Esophagus (tissue), 2 donors: Measurements from ENCODE around the gene GRM8. TPM values are rescaled to one million over a fixed set of nuclear protein-coding genes. Genes with fewer than 3 reads are reported as not detected.

Experiments
- H3K27ac ChIP-seq, 2 donors: one replicate each; pipeline ENCODE4 v1.5.1; 2013; ENCODE audit warnings: low read depth in 2 of 2, mild to moderate bottlenecking in 2 of 2, inconsistent platforms in 1 of 2, low read length in 1 of 2, moderate library complexity in 1 of 2
- H3K27me3 ChIP-seq, 2 donors: one replicate each; pipeline ENCODE4 v1.6.1; 2013; ENCODE audit warnings: low read length in 2 of 2, control low read depth in 1 of 2, mild to moderate bottlenecking in 1 of 2; ENCODE audit not compliant: insufficient read depth in 2 of 2, control insufficient read depth in 1 of 2
- H3K36me3 ChIP-seq, 2 donors: one replicate each; pipeline ENCODE4 v1.6.1; 2013; ENCODE audit warnings: low read length in 1 of 2; ENCODE audit not compliant: control insufficient read depth in 2 of 2, insufficient read depth in 2 of 2
- H3K4me1 ChIP-seq, 2 donors: one replicate each; pipeline ENCODE4 v1.6.1; 2013; ENCODE audit warnings: low read length in 1 of 2; ENCODE audit not compliant: control insufficient read depth in 2 of 2, insufficient read depth in 2 of 2
- H3K4me3 ChIP-seq, 2 donors: one replicate each; pipeline ENCODE4 v1.5.1; 2013; ENCODE audit warnings: low read length in 2 of 2, mild to moderate bottlenecking in 2 of 2, low read depth in 1 of 2, moderate library complexity in 1 of 2
- H3K9me3 ChIP-seq, 2 donors: one replicate each; pipeline ENCODE4 v1.6.1; 2013; ENCODE audit warnings: mild to moderate bottlenecking in 2 of 2, low read depth in 1 of 2, low read length in 1 of 2, moderate library complexity in 1 of 2; ENCODE audit not compliant: control insufficient read depth in 2 of 2, insufficient read depth in 1 of 2
- WGBS, 2 donors: extraction: QIAGEN DNeasy Blood & Tissue Kit; methylation state at CpG; one replicate each; pipeline ENCODE4 v1.1.7; 2013; 5-methylcytosine and 5-hydroxymethylcytosine counted together
- polyA plus RNA-seq, 2 donors: library from polyadenylated mRNA; stranded (reverse); fragments of 200-250 nt; gene quantifications; one replicate each; pipeline ENCODE4 v1.2.3, GENCODE V29; 2013
- donor health status: healthy with polysubstance abuse.
- donor health status: Bipolar disorder and iron deficiency.

The GRM8 gene
- polyA plus RNA-seq, 2 donors = 0.19 TPM; not detected in 1

DNA sequence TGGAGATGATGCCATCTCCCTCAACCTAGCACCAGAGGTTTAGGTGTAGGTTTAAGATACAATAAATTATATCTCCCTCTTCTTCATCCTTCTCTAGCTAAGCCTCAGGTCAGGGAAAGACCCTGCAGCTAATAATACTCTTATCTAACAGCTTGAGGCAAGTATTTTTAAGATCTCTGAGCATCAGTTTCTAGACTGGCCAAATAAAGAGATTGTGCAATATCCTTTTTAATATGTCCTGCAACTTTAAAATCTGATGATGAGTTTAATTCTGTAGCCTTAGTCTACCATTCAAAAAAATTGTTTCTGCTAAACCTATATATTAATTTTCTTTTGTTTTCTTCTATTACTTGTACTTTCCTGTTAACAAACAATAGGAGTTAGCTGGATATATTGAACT, 850.8 kb downstream of the GRM8 start:
- Histone ChIP-seq H3K4me1 (no peaks in the 10 kb centered on the region), H3K27me3 (no peaks in the 10 kb centered on the region), H3K36me3 (no peaks in the 10 kb centered on the region), H3K27ac (no peak overlapping the region), H3K4me3 (no peak overlapping the region), H3K9me3 (no peaks in the 10 kb centered on the region)

DNA sequence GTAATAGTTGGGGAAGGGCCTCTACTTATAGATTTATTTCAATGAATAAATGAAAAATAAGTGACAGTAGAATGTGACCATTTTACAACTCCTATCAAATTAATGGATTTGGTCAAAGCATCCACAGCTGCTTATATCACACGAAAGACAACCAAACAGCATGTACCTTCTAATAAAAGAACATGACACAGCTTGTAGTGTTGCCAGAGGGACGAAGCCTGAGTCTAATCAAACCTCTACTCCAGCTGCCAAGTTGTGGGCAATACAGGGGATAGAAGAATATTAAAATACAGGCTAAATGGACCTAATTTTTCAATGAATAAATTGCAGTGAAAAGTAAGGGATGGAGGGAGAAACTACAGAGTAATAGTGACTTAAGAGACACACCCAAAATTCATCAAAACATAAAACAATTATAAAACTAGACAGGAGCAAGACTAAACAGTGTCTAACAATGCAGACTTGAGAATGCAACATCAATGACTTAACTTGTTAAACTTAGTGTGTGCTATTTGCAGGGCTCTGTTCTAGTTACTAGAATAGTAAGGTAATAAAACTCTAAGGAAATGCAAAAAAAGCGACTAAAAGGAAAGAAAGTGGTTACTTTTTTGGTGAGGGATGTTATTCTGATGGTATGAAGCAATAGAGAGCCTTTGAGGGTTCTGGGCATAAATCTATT, 853.8 kb downstream of the GRM8 start:
- Histone ChIP-seq H3K27ac (no peak overlapping the region), H3K36me3 (no peaks in the 10 kb centered on the region), H3K9me3 (peaks cover 0 to 3% of the 10 kb centered on the region in 2 donors), H3K4me1 (no peaks in the 10 kb centered on the region), H3K4me3 (no peak overlapping the region), H3K27me3 (no peaks in the 10 kb centered on the region)
- 53 to 61% methylated on average over 3 of the region's 3 CpGs for WGBS, 2 donors

DNA sequence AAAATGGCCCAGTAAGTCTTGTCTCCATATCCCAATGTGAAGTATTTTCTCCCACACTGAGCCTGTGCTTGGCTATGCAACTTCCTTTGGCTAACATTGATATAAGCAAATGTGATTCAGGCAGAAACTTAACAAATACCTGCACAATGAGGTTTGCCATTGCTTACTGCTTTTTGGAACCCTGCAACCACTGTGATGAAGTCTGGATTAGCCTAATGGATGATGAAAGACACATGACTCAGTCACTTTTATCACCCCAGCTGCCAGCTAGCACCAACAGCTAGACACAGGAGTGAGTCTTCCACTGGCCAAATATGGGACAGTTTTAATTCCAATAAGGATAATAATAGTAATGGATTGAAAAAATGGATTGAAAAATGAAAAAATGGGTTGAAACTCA, 854.5 kb downstream of the GRM8 start:
- Histone ChIP-seq H3K27ac (no peak overlapping the region), H3K27me3 (no peaks in the 10 kb centered on the region), H3K4me3 (no peak overlapping the region), H3K4me1 (no peaks in the 10 kb centered on the region), H3K36me3 (no peaks in the 10 kb centered on the region), H3K9me3 (peaks cover 0 to 3% of the 10 kb centered on the region in 2 donors)

GRCh38 chr7:126394406-126394805, 858.3 kb downstream of the GRM8 start:
- Histone ChIP-seq H3K4me1 (no peaks in the 10 kb centered on the region), H3K36me3 (no peaks in the 10 kb centered on the region), H3K27me3 (no peaks in the 10 kb centered on the region), H3K4me3 (no peak overlapping the region), H3K27ac (no peak overlapping the region), H3K9me3 (peaks cover 0 to 3% of the 10 kb centered on the region in 2 donors)
- WGBS, 2 donors = 72 to 73% methylated on average over 7 of the region's 7 CpGs

Other genes with a start within 250 kb of the GRM8 start
- 1 to 10 TPM; 6.1 to 8.3 TPM for gene ZNF800, start 139.8 kb upstream of the GRM8 start, polyA plus RNA-seq